Activated CD4-positive, alpha-beta T cell treated with anti-CD3 and anti-CD28 coated beads, Interleukin-2, Interleukin-6, amounts not matched to agents 100 ng/mL and 50 ng/mL, durations not matched to agents 16 hours and 8 hours (primary cell): ENCODE results near the gene SPATA31D4.
"Not testable (repeated sequence)": the region's sequence is repeated elsewhere in the genome, so short reads cannot be mapped to it uniquely, and the experiment has no call there.

ENCODE experiments used
- DNase-seq: peaks from one replicate; pipeline ENCODE4 v3.0.0-alpha.2; 2020

Gene SPATA31D4

DNA sequence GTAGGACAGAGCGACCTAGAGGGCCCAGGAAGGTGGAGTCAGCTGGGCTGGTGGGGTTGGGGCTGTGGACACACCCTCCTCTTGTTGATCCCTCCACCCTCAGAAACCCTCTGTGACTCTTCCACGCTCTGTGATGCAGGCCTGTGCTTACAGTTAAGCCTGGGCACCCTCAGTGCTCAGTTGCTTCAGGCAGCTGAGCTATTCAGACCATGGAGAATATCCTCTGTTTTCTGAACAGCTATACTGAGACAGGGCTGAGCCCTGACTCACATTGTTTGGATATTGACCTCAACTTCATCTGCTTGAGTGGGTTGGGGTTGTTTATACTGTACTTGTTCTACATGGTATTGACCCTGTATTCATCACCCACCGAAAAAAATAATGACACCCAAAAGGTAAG is at the start of gene SPATA31D4:
TSS of gene SPATA31D4 (plus strand) at position 124 of the 400 bp plus-strand sequence. CDS start at position 210, 86 bp downstream.
- not testable (repeated sequence) for DNase-seq

DNA sequence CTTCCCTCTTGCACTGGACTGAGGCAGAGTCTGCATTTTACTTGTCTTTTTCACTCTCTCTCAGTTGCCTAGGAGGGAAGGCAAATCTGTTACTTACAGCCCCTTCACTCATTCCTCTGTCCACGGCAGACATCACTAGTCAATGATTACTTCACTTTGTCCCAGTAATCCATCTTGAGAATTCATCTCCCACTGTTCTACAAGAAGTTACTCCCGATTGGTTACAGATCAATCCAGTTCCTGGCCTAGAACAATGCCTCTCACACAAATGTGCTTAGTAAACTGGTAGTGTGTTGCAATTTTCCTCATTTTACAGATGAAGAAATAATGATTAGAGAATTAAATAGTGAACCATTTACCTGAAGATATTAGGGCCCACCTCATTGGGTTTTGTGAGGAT is 49.7 kb upstream of the SPATA31D4 start:
- no peak for DNase-seq

DNA sequence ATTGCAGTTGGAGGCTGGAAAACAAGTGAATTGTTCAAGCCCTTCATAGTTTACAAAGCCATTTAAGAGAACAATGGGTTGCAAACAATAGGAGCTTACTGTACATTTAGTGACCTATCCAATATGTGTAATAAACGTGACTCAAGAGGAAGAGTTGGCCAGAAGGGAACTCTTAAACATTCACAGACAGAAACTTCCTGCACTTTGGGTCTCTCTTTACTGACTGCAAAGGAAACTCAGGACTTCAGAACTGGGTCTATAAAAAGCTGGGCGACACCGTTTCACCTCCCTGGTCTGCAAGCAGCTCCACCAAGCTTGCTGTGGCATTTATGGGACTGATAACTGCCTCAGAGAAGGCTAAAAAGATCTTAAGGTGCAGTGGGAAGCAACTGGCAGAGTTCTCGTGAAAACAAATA is 48.7 kb upstream of the SPATA31D4 start:
- DNase-seq, result no peak

DNA sequence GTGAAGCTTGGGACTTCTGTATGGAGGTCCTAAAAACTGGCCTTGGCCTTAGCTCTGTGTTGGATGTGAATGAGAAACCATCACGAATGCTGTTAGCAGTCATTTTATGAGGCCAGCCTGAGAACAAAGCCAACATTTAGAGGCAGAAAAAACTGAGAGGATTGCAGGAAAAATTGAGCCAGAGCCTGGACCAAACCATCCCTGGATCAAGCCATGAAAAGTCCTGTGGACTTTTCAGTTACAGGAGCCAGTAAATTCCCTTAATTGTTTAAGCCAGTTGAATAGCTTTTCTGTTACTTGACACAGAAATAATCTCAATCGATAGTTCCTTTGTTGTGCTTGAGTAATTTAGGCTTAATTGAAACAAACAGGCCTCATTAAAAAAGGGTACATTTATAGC is 42.6 kb upstream of the SPATA31D4 start:
- no peak for DNase-seq

DNA sequence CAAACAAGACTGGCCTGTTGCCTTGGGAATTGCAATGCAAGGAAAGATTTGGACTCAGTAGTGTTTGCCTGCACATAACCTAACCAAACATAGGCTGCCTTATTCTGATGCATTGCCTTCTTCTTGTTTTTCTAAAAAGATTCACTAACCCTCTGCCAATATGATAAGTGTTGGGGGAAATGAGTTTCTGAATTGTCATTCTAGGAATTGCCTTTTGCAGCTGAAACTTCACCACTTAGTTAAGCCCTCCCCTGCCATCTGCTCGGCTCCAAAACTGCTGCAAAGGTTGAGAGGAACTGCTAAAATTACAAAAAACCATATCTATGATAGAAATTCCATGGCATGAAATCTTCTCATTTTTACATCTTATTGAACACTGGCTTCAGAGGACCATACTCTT is 41.6 kb upstream of the SPATA31D4 start:
- DNase-seq, result no peak

DNA sequence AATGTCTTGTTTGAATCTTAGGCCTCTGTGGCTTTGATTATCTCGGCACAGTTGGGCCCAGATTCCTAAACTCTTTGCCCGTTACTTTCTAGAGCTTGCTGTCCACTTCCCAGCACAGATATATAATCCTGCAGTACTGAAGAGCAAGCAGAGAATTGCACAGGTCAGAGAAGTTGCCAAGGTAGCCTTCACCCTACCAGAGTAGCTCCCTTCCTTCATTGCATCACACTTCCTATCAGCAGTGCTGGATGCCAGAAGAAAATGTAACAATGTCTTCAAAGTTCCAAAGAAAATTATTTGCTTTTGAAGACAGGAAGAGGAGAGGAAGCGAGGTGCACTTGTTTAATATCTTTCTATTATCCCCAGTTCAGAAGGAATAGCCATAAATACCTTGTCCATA is 38.1 kb upstream of the SPATA31D4 start:
- no peak for DNase-seq

DNA sequence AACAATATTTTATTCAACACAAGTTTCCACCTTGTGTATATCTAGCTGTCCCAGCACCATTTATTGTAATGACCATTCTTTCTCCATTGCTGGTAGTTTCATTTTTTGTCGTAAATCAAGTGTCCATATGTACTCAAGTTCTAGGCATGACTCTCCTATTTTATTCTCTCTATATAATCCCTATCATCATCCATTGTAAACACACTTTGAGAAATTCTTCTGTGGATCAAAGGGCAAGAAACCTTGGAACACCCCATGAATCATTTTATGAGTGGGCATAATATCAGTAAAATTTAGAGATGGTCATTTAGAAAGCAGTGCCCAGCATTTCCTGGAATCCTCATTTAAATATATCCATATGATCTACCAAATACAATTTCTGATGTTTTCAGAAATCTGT is 35.8 kb upstream of the SPATA31D4 start:
- DNase-seq, result no peak

DNA sequence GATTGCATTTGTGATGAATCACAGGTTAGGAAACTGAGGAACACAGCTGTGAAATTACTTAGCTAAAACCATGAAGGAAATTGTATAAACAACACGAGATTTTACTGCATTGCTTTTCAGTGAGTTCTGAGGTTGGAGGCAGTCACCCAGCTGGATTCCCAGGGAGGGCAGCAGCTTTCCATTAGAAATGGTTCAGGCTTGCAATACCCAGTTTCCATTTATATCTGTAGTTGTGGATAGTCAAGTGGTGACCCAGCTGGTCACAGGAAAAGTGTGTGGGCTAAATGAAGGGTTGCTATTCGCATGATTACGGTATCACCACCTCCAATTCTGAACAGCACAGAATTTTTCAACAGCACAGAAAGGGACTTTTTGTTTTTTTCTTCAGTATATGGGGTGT is 34.3 kb upstream of the SPATA31D4 start:
- DNase-seq, result no peak

DNA sequence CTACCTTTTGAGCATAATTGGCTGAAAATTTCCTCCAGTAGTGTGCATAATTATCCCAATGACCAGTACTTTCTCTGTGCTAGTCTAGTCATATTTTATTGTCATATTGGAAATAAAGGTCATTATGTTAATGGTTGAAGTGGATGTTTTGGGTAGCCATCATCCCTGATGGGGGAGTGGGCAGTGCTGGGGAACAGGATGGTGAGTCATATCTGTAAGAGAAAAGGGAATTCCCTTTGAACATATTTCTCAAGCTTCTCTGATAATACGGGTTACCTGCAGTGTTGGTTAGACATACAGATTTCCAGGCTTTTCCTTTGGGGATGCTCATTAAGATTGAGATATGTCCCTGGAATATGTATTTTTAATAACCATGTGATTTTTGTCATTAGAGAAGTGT is 33.3 kb upstream of the SPATA31D4 start:
- DNase-seq, result no peak

DNA sequence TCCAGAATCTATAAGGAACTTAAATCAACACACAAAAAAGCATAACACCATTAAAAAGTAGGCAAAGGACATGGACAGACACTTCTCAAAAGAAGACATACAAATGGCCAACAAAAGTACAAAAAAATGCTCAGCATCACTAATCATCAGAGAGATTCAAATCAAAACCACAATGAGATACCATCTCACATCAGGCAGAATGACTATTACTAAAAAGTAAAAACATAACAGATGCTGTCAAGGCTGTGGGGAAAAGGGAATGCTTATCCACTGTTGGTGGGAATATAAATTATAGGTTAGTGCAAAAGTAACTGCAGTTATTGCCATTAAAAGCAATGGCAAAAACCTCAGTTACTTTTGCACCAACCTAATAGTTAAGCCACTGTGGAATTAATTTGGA is 32.2 kb upstream of the SPATA31D4 start:
- no peak for DNase-seq

DNA sequence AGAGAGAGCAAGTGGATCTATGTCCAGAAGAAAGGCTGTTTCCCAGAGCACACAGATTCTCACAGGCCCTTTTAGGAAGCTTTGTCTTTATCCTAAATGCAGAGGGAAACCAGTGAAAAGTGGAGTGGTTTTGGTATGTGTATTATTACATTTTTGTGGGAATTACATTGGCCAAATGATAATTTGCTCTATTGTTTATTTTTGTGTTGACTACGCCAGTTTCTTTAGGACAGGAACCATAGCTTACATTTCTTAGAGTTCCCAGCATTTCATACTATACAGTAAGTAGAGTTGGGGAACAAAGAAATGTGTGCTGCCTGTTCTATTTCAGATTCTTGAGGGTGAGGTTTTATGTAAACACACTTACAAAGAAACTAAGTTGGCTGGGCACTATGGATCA is 29.4 kb upstream of the SPATA31D4 start:
- DNase-seq, result no peak

DNA sequence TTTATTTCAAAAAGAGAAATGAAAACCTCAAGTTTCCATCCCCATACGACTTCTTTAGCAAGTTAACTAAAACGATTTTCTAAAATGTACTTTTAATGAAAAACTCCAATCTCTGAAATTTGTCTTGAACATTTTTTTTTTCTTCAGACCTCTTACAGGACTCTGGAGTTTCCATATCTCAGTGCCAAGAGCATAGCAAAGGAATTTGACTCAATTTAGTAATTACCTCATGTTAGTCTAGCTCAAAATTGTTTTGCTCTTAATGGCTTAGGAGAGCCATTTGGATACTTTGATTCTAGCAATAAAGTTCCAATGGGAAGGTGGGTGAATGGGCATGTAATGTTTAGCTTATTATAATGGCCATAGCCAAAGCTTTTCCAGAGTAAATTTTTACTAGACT is 26.0 kb upstream of the SPATA31D4 start:
- no peak for DNase-seq

DNA sequence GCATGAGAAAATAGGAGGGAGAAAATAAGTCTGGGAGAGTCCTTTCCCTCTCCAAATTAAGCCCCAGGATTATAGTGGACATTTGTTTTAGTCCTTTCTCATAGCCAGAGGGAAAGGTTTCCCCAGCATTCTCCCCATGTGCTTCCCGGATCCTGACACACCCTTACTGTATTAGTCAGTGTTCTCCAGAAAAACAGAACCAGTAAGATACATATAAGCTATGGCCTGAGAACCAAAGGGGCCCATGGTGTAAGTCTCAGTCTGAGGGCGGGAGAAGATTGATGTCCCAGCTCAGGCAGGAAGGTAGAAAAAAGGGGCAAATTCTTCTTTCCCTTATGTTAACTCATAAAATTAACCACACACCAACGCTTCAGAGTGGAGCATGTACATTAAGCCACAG is 25.6 kb upstream of the SPATA31D4 start:
- no peak for DNase-seq

DNA sequence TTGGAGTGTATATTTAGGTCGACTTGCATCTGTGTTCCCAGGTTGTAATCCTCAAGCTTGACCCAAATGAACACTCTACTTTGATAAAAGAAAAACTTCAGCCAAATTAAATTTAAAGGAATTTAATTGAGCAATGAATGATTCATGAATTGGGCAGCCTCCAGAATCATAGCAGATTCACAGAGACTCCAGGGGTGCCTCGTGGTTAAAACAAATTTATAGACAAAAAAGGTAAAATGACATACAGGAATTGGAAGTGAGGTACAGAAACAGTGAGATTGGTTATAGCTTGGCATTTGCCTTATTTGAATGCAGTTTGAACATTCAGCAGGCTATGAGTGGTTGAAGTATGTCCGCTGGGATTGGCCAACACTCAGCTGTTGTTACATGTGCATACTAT is 21.6 kb upstream of the SPATA31D4 start:
- DNase-seq, result no peak

DNA sequence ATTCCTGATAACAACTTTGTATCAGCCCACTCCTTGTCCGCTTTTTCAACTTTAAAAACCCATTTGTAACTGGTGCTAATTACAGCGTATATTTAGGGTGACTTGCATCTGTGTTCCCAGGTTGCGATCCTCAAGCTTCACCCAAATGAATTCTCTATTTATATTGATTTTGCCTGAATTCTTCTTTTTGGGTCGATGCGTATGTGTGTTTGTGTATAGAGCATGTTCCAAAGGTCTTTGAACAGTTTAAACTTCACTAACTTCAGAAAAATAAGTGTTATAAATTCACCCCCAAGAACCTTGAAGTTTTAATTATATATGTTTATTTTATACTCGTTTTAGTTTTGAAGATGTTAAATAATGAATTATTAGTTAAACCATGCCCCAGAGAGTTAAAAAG is 16.1 kb upstream of the SPATA31D4 start:
- no peak for DNase-seq

DNA sequence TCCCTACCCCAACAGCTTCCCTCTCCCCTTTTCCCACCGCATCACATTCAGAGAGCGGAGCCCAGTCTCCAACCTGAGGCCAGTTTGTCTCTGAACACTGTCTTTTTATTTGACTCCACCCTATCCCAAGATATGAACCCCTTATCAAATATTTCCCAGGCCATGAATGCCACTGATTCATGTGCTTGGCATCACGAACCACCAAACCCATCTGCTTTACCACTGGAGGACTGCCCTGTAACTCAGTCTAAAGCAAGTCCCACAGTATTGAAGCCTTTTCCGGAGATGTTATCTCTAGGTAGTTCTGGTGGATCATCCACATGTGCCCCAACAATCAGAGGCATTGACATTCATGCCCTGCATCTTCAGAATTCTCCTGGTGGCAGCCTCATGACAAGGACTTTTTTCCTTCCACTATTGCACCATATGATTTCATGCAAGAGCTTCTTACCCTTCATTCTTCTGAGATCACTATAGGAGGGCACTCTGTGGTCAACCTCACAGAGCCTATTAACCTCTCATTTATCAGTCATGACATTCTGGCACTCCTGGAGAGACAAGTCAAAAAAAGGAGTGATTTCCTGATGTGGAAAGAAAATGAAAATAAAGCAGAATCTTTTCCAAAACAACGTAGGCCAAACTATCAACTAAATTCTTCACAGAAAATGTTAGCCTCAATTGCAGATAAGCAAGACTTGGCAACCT is 12.3 kb upstream of the SPATA31D4 start:
- no peak for DNase-seq

DNA sequence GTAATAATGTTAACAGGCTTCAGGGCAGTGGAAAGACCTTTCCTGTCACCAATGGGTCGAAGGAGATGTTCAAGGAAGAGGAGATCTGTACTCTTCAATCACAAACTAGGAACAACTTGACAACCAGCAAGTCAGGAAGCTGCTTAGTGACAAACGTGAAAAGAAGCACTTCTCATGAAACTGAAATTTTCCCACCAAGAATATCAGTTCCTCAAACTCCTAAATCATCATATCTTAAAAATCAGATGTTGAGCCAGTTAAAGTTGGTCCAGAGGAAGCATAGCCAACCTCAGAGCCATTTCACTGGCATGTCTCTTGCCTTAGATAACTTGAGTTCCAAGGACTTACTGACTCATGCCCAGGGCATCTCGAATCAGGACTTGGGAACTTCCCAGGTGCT is 9.7 kb upstream of the SPATA31D4 start:
- not testable (repeated sequence) for DNase-seq

DNA sequence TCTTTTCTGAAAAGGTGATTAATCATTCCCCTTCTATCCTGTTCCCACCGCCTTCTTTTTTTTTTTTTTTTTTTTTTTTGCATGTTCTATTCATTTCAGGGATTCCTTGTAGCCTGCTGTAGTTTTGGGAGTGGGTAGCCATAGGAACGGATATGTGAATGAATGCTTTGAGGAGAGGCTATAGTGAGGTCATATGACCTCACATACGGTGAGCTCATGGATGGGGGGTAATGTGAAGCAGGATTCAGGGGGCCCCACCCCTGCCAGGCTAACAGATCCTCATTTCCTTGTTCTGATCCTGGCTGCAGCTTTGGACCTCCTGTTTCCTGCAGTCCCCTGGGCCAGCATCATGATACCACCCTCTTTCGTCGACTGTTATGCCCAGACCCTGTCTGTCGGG is 1.9 kb downstream of the SPATA31D4 start:
- not testable (repeated sequence) for DNase-seq

DNA sequence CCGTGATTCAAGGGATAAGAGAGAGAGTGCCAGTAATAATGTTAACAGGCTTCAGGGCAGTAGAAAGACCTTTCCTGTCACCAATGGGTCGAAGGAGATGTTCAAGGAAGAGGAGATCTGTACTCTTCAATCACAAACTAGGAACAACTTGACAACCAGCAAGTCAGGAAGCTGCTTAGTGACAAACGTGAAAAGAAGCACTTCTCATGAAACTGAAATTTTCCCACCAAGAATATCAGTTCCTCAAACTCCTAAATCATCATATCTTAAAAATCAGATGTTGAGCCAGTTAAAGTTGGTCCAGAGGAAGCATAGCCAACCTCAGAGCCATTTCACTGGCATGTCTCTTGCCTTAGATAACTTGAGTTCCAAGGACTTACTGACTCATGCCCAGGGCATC is 5.3 kb downstream of the SPATA31D4 start:
- not testable (repeated sequence) for DNase-seq

DNA sequence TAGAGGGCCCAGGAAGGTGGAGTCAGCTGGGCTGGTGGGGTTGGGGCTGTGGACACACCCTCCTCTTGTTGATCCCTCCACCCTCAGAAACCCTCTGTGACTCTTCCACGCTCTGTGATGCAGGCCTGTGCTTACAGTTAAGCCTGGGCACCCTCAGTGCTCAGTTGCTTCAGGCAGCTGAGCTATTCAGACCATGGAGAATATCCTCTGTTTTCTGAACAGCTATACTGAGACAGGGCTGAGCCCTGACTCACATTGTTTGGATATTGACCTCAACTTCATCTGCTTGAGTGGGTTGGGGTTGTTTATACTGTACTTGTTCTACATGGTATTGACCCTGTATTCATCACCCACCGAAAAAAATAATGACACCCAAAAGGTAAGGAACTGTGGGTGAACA is 15.2 kb downstream of the SPATA31D4 start, which contains the start of gene SPATA31D3:
TSS of gene SPATA31D3 (plus strand) at position 108 of the 400 bp plus-strand sequence. CDS start at position 194, 86 bp downstream.
- DNase-seq, result not testable (repeated sequence)

DNA sequence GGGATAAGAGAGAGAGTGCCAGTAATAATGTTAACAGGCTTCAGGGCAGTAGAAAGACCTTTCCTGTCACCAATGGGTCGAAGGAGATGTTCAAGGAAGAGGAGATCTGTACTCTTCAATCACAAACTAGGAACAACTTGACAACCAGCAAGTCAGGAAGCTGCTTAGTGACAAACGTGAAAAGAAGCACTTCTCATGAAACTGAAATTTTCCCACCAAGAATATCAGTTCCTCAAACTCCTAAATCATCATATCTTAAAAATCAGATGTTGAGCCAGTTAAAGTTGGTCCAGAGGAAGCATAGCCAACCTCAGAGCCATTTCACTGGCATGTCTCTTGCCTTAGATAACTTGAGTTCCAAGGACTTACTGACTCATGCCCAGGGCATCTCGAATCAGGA is 20.4 kb downstream of the SPATA31D4 start:
- not testable (repeated sequence) for DNase-seq

DNA sequence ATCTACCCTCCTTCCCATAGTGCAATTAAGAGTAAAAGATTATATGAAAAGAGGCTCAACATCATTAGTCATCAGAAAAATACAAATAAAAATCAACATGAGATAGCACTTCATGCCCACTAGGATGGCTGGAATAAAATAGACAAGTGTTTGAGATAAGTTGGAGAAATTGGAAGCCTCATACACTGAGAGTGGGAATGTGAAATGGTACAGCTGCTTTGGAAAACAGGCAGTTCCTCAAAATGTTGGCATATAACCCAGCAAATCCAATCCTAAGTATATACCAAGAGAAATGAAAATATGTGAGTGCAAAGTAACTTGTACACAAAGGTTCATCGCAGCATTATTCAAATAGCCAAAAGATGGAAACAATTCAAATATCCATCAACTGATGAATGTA is 24.9 kb downstream of the SPATA31D4 start:
- no peak for DNase-seq

DNA sequence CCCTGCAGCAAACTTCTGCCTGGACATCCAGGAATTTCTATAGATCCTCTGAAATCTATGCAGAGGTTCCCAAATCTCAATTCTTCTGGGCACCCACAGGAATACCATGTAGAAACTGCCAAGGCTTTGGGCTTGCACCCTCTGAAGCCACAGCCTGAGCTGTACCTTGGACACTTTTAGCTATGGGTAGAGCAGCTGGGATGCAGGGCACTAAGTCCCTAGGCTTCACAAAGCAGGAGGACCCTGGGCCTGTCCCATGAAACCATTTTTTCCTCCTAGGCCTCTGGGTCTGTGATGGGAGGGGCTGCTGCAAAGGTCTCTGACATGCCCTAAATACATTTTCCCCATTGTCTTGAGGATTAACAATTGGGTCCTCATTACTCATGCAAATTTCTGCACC is 27.4 kb downstream of the SPATA31D4 start:
- DNase-seq, result no peak

DNA sequence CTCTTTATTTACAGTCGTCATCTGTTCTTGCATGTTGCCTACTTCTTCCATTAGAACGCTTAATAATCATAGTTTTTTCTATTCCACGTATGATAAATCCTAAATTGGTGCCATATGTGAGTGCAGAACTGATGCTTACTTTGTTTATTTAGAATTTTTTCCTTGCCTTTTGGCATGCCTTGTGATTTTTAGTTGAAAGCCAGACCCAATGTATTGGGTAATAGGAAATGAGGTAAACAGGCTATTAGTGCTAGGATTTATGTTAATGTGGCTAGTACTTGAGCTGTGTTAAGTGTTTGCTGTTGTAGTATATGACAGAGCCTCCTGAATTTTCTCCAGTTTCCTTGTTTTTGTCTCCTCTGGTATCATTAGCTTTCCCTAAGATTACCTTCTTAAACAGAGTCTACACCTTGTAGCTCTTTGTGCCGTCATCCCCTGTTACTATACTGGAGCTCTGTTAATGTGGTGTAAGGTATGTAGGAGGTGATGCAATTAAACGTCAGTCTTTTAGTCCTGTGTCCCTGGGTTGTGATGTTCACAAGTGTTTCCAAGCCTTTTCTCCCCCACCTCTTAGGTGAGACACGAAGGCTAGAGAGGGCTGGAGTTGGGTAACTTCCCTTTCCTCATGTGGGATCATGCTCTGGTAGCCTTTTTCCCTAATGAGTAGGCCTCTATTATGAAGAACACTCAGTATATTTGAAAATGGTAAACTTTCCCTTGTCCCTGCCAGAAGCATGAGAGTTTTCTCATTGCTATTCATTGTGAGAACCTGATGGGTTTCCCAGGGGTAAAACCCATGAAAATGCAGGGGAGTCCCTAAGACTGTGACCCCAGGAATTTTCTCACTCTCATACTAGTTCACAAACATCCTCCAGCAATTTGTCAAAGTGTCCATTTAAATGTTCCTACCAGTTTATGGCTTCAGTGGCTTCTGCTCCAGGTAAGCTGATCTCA is 36.3 kb downstream of the SPATA31D4 start:
- DNase-seq, result no peak
